Motor neuron (in vitro differentiated cells): ENCODE results near the gene TMEM158. TPM values are rescaled to one million over a fixed set of nuclear protein-coding genes. Genes with fewer than 3 reads are reported as not detected.

Source experiments
- ATAC-seq, 8 experiments: fragments of 200-7000 bp; cut with Tn5 transposase; replicated peaks in 6 of 8; 2 replicates each; pipeline ENCODE4 v1.8.0; 2021; ENCODE audit warnings: mild to moderate bottlenecking in 8 of 8, moderate library complexity in 8 of 8
- H3K27ac ChIP-seq, 2 donors: fragments of 250-450 bp; sonication (Bioruptor Pico); 2 replicates each; pipeline ENCODE4 v1.9.0; 2021; ENCODE audit warnings: antibody characterized with exemption in 2 of 2, mild to moderate bottlenecking in 2 of 2, moderate library complexity in 1 of 2
- H3K4me1 ChIP-seq, 2 donors: fragments of 250-450 bp; sonication (Bioruptor Pico); replicated peaks in 1 of 2; 2 replicates each; pipeline ENCODE4 v1.6.1; 2021; ENCODE audit warnings: antibody characterized with exemption in 2 of 2, mild to moderate bottlenecking in 2 of 2, moderate library complexity in 1 of 2
- H3K4me3 ChIP-seq, 5 donors: fragments of 250-450 bp; sonication (Bioruptor Pico); 2 replicates each; pipeline ENCODE4 v1.9.0; 2021; ENCODE audit warnings: antibody characterized with exemption in 5 of 5, mild to moderate bottlenecking in 5 of 5, moderate library complexity in 4 of 5
- WGBS, 10 experiments: fragments of 450-650 bp; shearing (Covaris generic); methylation state at CpG; one replicate each; pipeline ENCODE4 v1.0.0; 2022; 5-methylcytosine and 5-hydroxymethylcytosine counted together
- in situ Hi-C, 9 experiments: fragments of 400-800 bp; cut with MboI; loops; one replicate each; pipeline ENCODE4 v1.15.0; 2021; ENCODE audit warnings: low sequenced_read_pairs in 9 of 9, low pct_unique_long_range_greater_than_20kb in 2 of 9; ENCODE audit not compliant: unreplicated experiment in 9 of 9
- total RNA-seq, 8 experiments: library from RNA; unstranded; fragments of 300-600 nt; gene quantifications; 2 replicates each; pipeline versions ENCODE4 v1.2.3 to v1.2.4, GENCODE V29; 2022

Gene TMEM158
- total RNA-seq, 8 experiments from 2014 or later: 0.45 to 12.9 (median 4.5) TPM

DNA sequence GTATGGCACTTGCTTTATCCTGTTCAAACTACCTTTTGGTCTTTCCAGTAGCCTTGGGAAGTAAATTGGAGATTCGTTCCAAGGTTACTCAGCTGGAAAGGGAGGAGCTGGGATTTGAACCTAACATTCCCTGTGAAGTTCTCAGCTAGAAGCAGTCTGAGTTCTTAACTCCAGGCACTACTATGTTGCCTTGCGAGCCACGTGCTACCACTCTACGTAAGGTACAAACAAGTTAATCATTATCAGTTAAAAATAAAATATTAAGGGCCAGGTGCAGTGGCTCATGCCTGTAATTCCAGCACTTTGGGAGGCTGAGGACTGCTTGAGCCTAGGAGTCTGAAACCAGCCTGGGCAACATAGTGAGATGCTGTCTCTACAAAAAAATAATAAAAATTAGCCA, 49.2 kb downstream of the TMEM158 start:
- no peaks in the 10 kb centered on the region for H3K4me1 ChIP-seq
- 50 to 83% (median 70%) methylated on average over 1 to 4 of the region's 4 CpGs; no CpG with 5 or more reads in 3 of the 10 experiments for WGBS, 10 experiments
- H3K4me3 ChIP-seq: no peak overlapping the region
- no peak for ATAC-seq
- in situ Hi-C loops: no loop called here
- H3K27ac ChIP-seq: no peak overlapping the region

Other genes with a start within 250 kb of the TMEM158 start
- 100 to 1,000 TPM in 1 of 8 experiments, 10 to 100 TPM in 1, 1 to 10 TPM in 1, under 1 TPM in 3, not detected in 2; 0.33 to 107 (median 1.2) TPM for gene CLEC3B, start 200.0 kb downstream of the TMEM158 start, total RNA-seq
- gene CDCP1, start 79.9 kb downstream of the TMEM158 start, total RNA-seq: under 1 TPM; under 0.01 to 0.51 (median 0.23) TPM
- gene LARS2, start 162.3 kb upstream of the TMEM158 start, total RNA-seq: 10 to 100 TPM; 11.5 to 40.8 (median 19.2) TPM